Measurements from ENCODE around the gene ADGRD2. TPM values are rescaled to one million over a fixed set of nuclear protein-coding genes. Genes with fewer than 3 reads are reported as not detected.

The ADGRD2 gene
- polyA plus RNA-seq, 2 of the 4 experiments (the other 2 are of a cell fraction): not detected

DNA sequence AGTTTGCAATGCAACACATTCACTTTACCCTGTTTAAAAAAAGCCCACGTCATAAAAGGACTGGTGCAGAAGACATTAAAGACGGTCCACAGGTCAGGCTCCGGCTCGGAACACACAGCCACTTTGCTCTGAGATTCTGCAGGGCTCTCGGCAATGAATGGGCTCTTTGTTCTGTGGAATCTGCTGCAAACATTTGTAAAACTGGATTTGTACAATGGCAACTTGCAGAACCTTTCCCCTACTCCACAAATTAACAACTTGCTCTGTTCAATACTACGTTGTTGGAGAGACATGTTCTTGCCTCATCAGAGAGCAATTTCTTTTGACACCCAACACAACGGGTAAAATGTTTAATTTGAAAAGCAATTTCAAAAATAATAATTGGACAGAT is 70.0 kb downstream of the ADGRD2 start:
- Histone ChIP-seq H3K27ac (no peak overlapping the region), H3K9me3 (no peaks in the 10 kb centered on the region), H3K4me1 (no peaks in the 10 kb centered on the region), H3K4me2 (no peak overlapping the region), H3K4me3 (no peak overlapping the region)
- DNase-seq (ENCODE audit: low read depth in 1 of 2, low spot score in 1 of 2): no peak
- ChIA-PET CTCF (interaction anchor here (11.5 kb wide), 1 partner anchor 17 kb away, joined by 99 read pairs; no protein-coding TSS in a partner anchor), POLR2A (no interaction called here)
- FAIRE-seq: no peak
- 83% methylated on average over 7 of the region's 7 CpGs for WGBS (ENCODE audit: missing lambda C conversion rate)
- no peak for ATAC-seq
- no peak for TF ChIP-seq CHD4 (IDR thresholded peaks at IDR 0.05; ENCODE audit: borderline replicate concordance)
- no peak for TF ChIP-seq RFX5 (IDR thresholded peaks at IDR 0.05)
- no peak for TF ChIP-seq EHMT2 (IDR thresholded peaks at IDR 0.05; ENCODE audit: low read depth)
- TF ChIP-seq, protein P1, sequence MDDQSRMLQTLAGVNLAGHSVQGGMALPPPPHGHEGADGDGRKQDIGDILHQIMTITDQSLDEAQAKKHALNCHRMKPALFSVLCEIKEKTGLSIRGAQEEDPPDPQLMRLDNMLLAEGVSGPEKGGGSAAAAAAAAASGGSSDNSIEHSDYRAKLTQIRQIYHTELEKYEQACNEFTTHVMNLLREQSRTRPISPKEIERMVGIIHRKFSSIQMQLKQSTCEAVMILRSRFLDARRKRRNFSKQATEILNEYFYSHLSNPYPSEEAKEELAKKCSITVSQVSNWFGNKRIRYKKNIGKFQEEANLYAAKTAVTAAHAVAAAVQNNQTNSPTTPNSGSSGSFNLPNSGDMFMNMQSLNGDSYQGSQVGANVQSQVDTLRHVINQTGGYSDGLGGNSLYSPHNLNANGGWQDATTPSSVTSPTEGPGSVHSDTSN (IDR thresholded peaks at IDR 0.05): no peak
- no peak for TF ChIP-seq KDM5A (IDR thresholded peaks at IDR 0.05)
- no peak for TF ChIP-seq MAFK (IDR thresholded peaks at IDR 0.05; ENCODE audit: partially characterized antibody)
- TF ChIP-seq RNF2 (IDR thresholded peaks at IDR 0.05; ENCODE audit: borderline replicate concordance, low read depth): no peak
- no peak for TF ChIP-seq FOSL2 (IDR thresholded peaks at IDR 0.05)
- TF ChIP-seq FOSL2 (CRISPR knock-in tag; IDR thresholded peaks at IDR 0.05): no peak
- no peak for TF ChIP-seq RARB (CRISPR knock-in tag; IDR thresholded peaks at IDR 0.05)
- no peak for TF ChIP-seq ZC3H11A (IDR thresholded peaks at IDR 0.05)
- no peak for TF ChIP-seq TFCP2L1 (CRISPR knock-in tag; IDR thresholded peaks at IDR 0.05)
- TF ChIP-seq JUNB (IDR thresholded peaks at IDR 0.05): no peak
- no peak for TF ChIP-seq SREBF2 (IDR thresholded peaks at IDR 0.05)
- TF ChIP-seq ZSCAN20 (CRISPR knock-in tag; IDR thresholded peaks at IDR 0.05): no peak
- TF ChIP-seq, protein P2, sequence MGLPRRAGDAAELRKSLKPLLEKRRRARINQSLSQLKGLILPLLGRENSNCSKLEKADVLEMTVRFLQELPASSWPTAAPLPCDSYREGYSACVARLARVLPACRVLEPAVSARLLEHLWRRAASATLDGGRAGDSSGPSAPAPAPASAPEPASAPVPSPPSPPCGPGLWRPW (IDR thresholded peaks at IDR 0.05): no peak
- TF ChIP-seq HEYL (CRISPR knock-in tag; IDR thresholded peaks at IDR 0.05): no peak

DNA sequence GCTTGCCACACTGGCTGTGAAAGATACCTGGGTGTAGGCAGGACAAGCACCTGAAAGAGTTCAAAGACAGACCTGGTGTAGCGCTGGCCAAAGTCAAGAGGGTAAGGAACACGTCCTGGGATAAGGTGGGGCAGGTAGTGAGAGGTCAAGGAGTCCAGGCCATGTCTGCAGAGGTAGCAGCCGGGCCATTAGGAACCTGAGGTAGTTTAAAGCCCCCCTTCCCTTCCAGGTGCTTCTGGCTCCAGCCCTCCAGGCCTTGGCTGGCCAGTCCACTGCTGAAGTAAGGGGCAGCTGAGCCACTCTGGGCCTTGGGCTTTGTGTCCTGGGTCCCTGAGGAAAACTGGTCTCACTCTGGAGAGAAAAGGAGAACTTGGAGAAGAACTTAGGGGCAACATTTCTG is 70.9 kb downstream of the ADGRD2 start:
- H3K9me3 ChIP-seq: no peaks in the 10 kb centered on the region
- POLR2A ChIA-PET: no interaction called here
- TF ChIP-seq JUN (IDR thresholded peaks at IDR 0.05): no peak
- no peak for TF ChIP-seq KDM5A (IDR thresholded peaks at IDR 0.05)
- TF ChIP-seq EHMT2 (IDR thresholded peaks at IDR 0.05; ENCODE audit: low read depth): no peak
- no peak for TF ChIP-seq CEBPB (IDR thresholded peaks at IDR 0.05)
- TF ChIP-seq, protein P3, sequence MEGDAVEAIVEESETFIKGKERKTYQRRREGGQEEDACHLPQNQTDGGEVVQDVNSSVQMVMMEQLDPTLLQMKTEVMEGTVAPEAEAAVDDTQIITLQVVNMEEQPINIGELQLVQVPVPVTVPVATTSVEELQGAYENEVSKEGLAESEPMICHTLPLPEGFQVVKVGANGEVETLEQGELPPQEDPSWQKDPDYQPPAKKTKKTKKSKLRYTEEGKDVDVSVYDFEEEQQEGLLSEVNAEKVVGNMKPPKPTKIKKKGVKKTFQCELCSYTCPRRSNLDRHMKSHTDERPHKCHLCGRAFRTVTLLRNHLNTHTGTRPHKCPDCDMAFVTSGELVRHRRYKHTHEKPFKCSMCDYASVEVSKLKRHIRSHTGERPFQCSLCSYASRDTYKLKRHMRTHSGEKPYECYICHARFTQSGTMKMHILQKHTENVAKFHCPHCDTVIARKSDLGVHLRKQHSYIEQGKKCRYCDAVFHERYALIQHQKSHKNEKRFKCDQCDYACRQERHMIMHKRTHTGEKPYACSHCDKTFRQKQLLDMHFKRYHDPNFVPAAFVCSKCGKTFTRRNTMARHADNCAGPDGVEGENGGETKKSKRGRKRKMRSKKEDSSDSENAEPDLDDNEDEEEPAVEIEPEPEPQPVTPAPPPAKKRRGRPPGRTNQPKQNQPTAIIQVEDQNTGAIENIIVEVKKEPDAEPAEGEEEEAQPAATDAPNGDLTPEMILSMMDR (IDR thresholded peaks at IDR 0.05): no peak
- TF ChIP-seq MAFK (IDR thresholded peaks at IDR 0.05; ENCODE audit: partially characterized antibody): no peak
- TF ChIP-seq HDAC2 (IDR thresholded peaks at IDR 0.05): no peak
- no peak for TF ChIP-seq SMC3 (IDR thresholded peaks at IDR 0.05)
- H3K4me3 ChIP-seq: no peak overlapping the region
- no peak overlapping the region for H3K4me2 ChIP-seq
- DNase-seq (ENCODE audit: low read depth in 1 of 2, low spot score in 1 of 2) (no peak), FAIRE-seq (no peak), ATAC-seq (no peak)
- 81% methylated on average over 3 of the region's 3 CpGs for WGBS (ENCODE audit: missing lambda C conversion rate)
- H3K27ac ChIP-seq: no peak overlapping the region
- no peaks in the 10 kb centered on the region for H3K4me1 ChIP-seq
- CTCF ChIA-PET: interaction anchor here (0.9 to 11.5 kb wide), 2 partner anchors 16 to 31 kb away, joined by 3 to 99 read pairs; no protein-coding TSS in a partner anchor
